GM19467 (cell line): ENCODE measurements around the gene PTCH1.

ENCODE experiments used
- ATAC-seq: cut with Tn5 transposase; IDR thresholded peaks from one replicate; pipeline ENCODE4 v1.9.1; 2021; ENCODE audit warnings: mild to moderate bottlenecking, moderate library complexity; ENCODE audit not compliant: unreplicated experiment

Gene PTCH1

GRCh38 chr9:95443301-95443700, 73.5 kb downstream of the PTCH1 start:
- ATAC-seq = no peak

GRCh38 chr9:95441081-95441480, 75.7 kb downstream of the PTCH1 start:
- no peak for ATAC-seq

GRCh38 chr9:95440447-95440846, 76.3 kb downstream of the PTCH1 start:
- no peak for ATAC-seq

- ATAC-seq = no peak
These were observed 78.0 kb downstream of the PTCH1 start for GRCh38 chr9:95438561-95439357.

GRCh38 chr9:95437559-95437958, 79.2 kb downstream of the PTCH1 start:
- no peak for ATAC-seq

GRCh38 chr9:95436416-95436815, 80.4 kb downstream of the PTCH1 start:
- ATAC-seq = no peak

- ATAC-seq = no peak
These were observed 81.6 kb downstream of the PTCH1 start for GRCh38 chr9:95435074-95435728.

GRCh38 chr9:95434116-95435073, 82.4 kb downstream of the PTCH1 start:
- ATAC-seq = no peak

GRCh38 chr9:95433096-95433819, 83.5 kb downstream of the PTCH1 start:
- ATAC-seq = no peak

GRCh38 chr9:95431286-95431685, 85.5 kb downstream of the PTCH1 start:
- no peak for ATAC-seq

- no peak for ATAC-seq
These were observed 86.7 kb downstream of the PTCH1 start for GRCh38 chr9:95429948-95430620.

GRCh38 chr9:95429096-95429495, 87.7 kb downstream of the PTCH1 start:
- no peak for ATAC-seq

GRCh38 chr9:95425910-95426551, 90.7 kb downstream of the PTCH1 start:
- no peak for ATAC-seq

GRCh38 chr9:95422650-95423049, 94.1 kb downstream of the PTCH1 start:
- ATAC-seq = no peak

- ATAC-seq = no peak
These were observed 96.3 kb downstream of the PTCH1 start for GRCh38 chr9:95420518-95420917.

GRCh38 chr9:95419444-95419843, 97.3 kb downstream of the PTCH1 start:
- no peak for ATAC-seq

GRCh38 chr9:95415158-95415557, 101.6 kb downstream of the PTCH1 start:
- ATAC-seq = no peak

- ATAC-seq = no peak
These were observed 103.0 kb downstream of the PTCH1 start for GRCh38 chr9:95413793-95414192.

- no peak for ATAC-seq
These were observed 105.5 kb downstream of the PTCH1 start for GRCh38 chr9:95411054-95411892.
